GM19193 (cell line): ENCODE results near the gene ASCC2.
A peak's percentile ranks its signal among the peaks of the same experiment; 100 is the strongest.

Source experiments
- POLR2A ChIP-seq: IDR thresholded peaks from 4 replicates; pipeline ENCODE4 v1.6.1; 2011; ENCODE audit not compliant: insufficient read depth, insufficient read length; ENCODE audit errors: extremely low read depth

The ASCC2 gene

DNA sequence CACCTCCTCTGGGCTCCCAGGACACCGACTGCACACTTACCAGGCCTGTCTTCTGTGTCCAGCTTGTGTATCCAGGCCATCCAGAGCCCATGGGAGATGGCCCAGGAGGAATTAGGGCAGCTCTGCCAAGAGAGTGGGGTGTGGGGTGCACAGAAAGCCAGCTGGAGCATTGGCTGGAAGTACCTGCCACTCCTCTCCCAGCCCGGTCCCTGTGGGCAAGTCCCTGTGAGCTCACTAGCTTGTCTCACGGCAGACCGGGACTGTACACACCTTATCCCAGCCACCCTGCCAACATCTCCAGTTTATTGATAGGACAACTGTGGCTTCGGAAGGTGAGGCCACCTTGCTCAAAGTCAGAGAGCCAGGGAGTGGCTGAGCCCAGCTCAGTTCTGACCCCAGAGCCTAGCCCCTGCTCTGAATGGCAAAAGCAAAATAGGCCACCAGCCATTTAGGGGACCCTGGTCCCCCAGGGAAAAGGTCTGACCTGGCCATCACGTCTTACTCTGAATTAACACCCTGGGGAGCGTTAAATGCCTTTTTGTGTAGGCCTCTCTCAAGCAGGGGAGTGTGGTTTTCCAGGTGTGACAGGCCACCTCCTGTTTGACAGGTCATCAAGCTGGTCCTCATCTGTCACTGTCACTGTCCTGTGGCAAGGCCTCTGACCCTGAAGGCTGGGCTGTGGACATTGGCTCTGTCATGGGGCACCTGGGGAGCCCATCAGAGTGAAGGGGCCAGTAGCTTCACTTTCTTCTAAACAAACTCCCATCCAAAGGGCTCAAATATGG is 55.8 kb downstream of the ASCC2 start:
- no peak for TF ChIP-seq POLR2A

DNA sequence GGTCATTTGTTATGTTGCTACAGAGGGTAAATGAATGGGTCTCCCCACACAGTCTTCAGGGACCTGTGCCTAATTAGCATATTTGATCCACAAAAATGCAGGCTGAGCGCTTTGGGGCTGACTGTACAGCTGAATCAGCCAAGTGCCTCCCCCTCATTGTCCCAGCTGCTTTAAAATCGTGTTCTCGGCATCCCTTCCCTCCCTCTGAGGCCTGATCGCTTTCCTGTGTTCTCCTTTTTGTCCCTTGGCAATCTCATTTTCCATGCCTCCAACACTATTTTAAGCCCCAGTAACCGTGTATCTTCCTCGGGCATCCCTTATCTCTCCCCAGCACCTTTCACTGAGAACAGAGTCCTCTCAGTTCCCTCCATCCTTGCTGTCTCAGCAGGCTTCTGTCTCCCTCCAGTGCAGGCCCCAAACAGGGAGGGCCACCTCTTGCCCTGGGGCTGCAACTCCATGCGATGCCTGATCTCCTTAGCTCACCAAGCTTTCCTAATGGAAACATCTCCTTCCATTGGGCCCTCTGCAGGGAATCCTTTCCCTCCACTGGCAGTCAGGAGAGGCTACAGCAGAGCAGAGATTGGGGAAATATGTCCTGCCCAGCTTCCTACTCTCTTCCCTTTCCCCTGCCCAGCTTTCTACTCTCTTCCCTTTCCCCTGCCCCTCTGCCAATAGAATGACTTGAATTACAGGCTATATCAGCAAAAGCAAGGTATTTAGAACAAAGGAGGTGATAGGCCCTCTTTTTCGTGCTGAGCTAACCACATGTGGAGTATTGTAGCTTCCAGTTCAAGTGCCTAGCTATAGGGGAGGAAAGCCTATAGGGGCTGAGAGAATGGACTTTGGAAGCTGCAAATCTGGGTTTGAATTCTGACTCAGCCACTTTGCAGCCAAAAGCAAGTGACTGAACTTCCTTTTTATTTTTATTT is 57.1 kb downstream of the ASCC2 start:
- no peak for TF ChIP-seq POLR2A

DNA sequence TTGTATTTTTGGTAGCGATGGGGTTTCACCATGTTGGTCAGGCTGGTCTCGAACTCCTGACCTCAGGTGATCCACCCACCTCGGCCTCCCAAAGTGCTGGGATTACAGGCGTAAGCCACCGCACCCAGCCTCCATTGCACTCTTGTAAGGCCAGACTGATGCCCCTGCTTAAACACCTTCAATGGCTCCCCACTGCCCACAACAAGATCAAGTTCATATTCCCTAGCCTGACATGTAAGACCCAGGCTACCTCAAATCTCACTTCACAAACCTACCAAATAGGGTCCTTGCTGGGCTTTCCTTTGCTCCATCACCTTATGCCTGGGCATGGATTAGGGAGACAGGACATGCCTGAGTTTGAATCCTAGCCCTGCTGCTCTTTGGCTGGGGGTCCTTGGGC is 57.9 kb downstream of the ASCC2 start:
- no peak for TF ChIP-seq POLR2A

DNA sequence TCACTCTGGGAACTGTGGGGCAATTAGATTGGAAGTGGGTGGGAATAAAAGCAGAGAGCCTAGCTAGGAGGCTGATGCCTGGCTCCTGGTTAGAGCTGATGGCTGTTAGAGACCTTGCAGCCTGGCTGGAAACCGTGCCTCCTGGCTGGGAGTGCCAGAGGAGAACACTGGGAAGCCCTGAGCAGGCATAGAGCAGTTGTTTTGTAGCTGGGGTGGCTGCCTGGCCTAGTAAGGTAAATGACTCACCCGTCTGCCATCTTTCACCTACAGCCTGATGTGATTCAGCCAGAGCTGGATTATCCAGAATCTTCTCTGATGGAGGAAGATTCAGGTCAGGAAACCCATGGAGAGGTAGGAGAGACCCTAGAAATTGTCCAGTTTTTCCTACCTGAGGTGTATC is 64.8 kb downstream of the ASCC2 start:
- TF ChIP-seq POLR2A: no peak

DNA sequence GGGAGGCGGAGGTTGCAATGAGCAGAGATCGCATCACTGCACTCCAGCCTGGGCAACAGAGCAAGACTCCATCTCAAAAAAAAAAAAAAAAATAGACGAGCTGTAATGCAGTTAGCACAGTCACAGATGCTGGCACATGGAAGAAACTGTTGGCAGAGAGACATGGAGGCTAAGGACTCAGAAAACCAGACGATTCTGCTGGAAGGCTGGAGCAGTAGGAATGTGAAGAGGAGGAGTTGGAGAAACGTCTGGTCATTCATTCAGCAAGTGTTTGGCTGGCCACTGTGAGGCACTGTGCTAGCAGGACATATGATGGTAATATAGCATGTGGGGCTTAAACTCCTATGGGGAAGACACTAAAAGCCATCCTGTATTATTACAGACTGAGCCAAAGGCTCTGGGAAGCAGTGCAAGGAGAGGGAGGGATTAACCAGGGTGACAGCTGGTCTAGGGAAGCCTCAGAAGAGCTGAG is 65.9 kb downstream of the ASCC2 start:
- no peak for TF ChIP-seq POLR2A

DNA sequence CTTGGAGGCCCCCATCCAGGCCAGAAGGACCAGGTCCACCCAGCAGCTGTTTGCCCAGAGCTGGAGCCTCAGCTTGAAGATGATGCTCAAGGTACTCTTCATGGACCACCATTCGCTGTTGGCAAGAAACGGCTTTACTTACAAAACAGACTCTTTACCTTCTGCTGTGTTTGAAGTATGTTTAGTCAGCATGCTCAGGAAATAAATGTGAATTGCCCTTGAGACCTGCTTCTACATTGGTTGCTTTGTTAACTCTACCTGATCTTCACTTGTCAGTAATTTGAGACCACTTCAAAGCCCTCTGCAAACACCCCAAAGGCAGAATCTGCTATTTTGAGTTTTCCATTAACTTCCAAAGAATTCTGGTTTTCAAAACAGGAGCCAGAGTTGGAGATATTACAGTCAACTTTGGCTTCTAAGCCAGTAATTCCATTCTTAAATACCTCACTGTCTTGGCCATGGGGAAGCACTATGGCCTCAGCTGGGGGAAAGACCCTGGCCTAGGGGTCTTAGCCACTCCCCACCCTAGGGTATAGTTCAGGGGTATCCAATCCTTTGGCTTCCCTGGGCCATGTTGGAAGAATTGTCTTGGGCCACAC is 68.3 kb downstream of the ASCC2 start:
- TF ChIP-seq POLR2A: no peak

DNA sequence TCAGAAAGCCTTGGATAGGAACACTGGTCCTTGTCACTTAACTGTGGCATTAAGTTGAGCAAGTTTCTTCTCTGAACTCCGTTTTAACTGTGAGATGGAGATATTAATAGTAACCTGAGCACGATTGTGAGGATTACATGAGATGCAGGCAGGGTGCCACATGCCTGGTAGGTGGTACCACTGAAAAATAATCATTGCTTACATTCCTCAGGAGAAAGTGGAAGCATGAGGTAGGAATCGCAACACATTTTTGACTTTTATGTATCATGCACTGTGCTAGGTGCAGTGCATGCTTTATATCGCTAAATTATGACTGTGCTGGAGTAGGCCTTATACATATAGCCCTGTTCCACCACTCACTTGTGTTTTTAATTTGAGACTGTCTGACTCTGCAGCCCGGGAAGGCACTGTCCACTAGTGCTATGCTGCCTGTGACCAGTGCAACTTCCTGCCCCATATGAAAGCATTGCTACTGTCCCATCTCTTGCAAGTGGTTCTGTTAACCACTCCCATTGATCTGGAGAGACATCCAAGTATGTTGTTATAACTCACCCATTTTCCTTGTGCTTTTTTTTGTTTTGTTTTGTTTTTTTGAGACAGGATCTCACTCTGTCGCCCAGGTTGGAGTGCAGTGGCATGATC is 69.9 kb downstream of the ASCC2 start:
- no peak for TF ChIP-seq POLR2A

DNA sequence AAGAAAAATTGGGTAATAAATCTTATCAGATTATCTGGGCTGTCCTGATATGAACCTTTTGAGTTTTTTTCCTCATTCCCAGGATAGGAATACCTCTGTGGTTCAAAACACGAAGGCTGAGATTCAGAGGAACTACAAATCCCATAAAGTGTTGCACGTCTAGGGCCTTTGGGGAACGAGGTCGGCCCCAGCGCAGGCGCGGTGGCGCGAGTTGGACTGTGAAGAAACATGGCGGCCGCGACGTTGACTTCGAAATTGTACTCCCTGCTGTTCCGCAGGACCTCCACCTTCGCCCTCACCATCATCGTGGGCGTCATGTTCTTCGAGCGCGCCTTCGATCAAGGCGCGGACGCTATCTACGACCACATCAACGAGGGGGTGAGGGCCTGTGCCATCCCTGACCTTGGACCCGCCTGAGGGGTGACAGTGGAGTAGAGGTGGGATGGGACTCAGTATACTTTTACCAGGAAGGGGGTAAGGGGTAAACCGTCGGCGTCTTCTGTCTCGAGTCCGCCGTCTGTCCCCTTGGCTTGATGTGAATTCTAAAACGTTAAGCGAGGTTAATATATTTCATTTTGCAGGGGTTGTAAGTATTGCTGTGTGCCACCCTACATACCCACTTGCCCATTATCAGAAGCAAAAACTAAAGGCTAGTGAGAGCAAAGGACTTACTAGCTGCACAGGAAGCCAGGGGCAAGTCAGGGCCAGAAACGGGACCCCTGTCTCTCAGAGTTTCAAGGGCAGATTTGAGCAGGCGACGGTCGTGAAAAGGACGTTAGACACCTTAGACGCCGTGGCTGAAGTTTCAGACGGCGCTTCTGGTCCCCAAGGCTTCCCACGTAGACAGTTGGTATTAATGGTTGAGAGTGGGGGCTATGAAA is 70.7 kb downstream of the ASCC2 start, which contains the start of gene UQCR10:
Gene UQCR10, plus strand, starts transcription at position 199 of the 881 bp plus-strand sequence. Its CDS starts 30 bp downstream, at position 229.
- TF ChIP-seq POLR2A: peak; percentile 85

DNA sequence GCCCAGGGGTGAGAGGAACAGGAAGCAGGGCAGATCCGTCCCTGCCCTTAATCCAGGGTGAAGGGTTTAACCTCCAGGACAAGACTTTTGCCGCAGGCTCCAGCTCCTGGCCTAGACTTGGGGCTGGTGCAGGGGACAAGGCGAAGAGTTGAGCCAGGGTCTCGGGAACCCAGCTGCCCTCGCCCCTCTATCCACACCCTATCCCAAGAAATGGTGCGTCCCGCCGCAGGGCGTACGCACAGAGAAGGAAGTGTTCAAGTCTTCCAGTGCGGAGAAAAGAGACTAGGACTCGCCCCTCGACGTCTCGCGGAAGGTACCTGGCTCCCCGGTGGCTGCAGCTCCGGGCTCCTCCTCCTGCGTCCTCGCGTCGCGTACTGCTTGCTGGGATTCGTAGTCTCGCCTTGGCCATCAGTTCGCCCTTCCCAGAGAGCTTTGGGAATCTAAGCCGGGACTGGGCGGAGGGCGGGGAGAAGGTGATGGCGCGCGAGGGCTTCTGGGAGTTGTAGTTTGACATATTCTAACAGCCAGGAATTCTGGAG is 71.4 kb downstream of the ASCC2 start, which contains the start of gene ZMAT5:
Gene ZMAT5, minus strand, starts transcription at position 376 of the 539 bp plus-strand sequence. CDS start 18,463 bp downstream, outside the sequence.
- TF ChIP-seq POLR2A: peak; percentile 61

DNA sequence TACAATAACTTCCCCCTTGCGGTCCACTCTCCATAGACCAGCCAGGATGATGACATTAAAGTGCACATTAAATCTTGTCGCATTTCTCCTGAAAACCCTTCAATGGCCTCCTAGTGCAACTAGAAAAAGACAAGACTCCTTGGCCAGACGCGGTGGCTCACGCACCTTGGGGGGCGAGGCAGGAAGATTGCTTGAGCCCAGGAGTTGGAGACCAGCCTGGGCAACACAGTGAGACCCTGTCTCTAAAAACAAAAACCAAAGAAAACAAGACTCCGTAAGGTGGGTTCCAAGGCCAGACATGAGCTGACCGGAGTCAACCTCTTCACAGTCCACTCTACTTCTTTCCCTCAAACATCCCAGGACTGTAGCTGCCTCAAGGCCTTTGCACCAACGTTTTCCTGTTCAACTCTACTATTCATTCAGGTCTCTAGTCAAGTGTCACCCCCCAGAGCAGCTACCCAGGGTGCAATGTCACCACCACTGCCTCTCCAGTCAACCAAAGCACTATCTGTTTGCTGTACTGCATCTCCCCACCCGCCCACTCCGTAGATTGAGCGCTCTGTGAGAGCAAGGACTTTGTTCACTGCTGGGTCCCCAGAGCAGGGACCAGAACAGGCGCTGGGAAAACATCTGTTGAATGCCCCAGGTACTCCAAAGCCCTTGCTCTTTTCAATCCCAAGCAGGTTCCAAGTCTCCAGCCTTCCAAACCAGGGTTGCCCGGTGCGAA is 72.0 kb downstream of the ASCC2 start:
- no peak for TF ChIP-seq POLR2A

DNA sequence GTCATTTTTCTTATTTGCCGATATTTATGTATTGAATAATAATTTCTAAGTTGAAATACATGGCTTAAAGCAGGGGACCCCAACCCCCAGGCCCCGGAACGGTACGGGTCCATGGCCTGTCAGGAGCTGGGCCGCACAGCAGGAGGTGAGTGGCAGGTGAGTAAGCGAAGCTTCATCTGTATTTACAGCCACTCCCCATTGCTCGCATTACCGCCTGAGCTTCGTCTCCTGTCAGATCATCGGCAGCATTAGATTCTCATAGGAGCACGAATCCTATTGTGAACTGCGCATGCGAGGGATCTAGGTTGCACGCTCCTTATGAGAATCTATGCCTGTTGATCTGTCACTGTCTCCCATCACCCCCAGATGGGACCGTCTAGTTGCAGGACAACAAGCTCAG is 75.8 kb downstream of the ASCC2 start:
- no peak for TF ChIP-seq POLR2A

DNA sequence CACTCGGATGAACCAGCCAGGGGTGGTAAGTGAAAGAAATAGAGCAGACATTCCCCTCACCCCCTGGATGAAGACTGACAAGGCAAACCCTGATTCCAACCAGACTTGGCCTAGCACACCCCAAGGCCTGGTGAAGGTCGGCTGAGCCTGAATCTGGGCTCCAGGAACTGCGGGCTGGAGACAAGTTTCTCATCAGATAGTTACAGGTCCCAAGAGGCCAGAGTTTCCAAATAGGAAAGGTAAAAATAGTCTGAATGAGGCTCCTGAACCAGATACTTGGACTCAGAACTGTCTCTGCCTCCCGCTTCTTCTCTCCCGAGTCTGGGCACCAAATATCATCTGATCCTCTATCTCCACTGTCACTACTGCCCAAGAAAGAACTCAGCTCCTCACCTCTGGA is 79.1 kb downstream of the ASCC2 start:
- no peak for TF ChIP-seq POLR2A
